Activated naive CD4-positive, alpha-beta T cell treated with anti-CD3 and anti-CD28 coated beads, Interleukin-2, amount 50 U/mL, for 16 hours (primary cell): Measurements from ENCODE around the gene NOTCH1.

Experiments
- DNase-seq: peaks from one replicate; pipeline ENCODE4 v3.0.0-alpha.2; 2020

The NOTCH1 gene

GRCh38 chr9:136514022-136514714 lies 31.7 kb downstream of the NOTCH1 start:
- DNase-seq = no peak

- DNase-seq = no peak
These were observed 32.7 kb downstream of the NOTCH1 start for GRCh38 chr9:136513191-136513590.

- DNase-seq = no peak
These were observed 33.2 kb downstream of the NOTCH1 start for GRCh38 chr9:136512651-136513071.

GRCh38 chr9:136511670-136512592 lies 33.9 kb downstream of the NOTCH1 start:
- DNase-seq = no peak

GRCh38 chr9:136511144-136511669 lies 34.6 kb downstream of the NOTCH1 start:
- no peak for DNase-seq

GRCh38 chr9:136510561-136510960 lies 35.3 kb downstream of the NOTCH1 start:
- DNase-seq = no peak

GRCh38 chr9:136509549-136509948 lies 36.3 kb downstream of the NOTCH1 start:
- DNase-seq = no peak

- DNase-seq = no peak
These were observed 36.9 kb downstream of the NOTCH1 start for GRCh38 chr9:136508729-136509500.

- DNase-seq = no peak
These were observed 37.9 kb downstream of the NOTCH1 start for GRCh38 chr9:136507992-136508375.

GRCh38 chr9:136507221-136507991 lies 38.4 kb downstream of the NOTCH1 start:
- no peak for DNase-seq

GRCh38 chr9:136506425-136506824 lies 39.4 kb downstream of the NOTCH1 start:
- DNase-seq = no peak

GRCh38 chr9:136505406-136506403 lies 40.1 kb downstream of the NOTCH1 start:
- no peak for DNase-seq

GRCh38 chr9:136504512-136505348 lies 41.1 kb downstream of the NOTCH1 start:
- DNase-seq = no peak

- no peak for DNase-seq
These were observed 42.8 kb downstream of the NOTCH1 start for GRCh38 chr9:136502940-136503550.

GRCh38 chr9:136502196-136502595 lies 43.7 kb downstream of the NOTCH1 start:
- no peak for DNase-seq

- DNase-seq = no peak
These were observed 44.2 kb downstream of the NOTCH1 start for GRCh38 chr9:136501686-136502085.

- no peak for DNase-seq
These were observed 45.6 kb downstream of the NOTCH1 start for GRCh38 chr9:136499935-136500910.
